Measurements from ENCODE around the gene EIF3F. TPM values are rescaled to one million over a fixed set of nuclear protein-coding genes. Genes with fewer than 3 reads are reported as not detected.

Gene EIF3F
- total and polyA plus RNA-seq, 2 of the 13 experiments (the other 11 are each of a cell fraction or from before 2014, with no cell fraction given): 109 to 191 TPM

DNA sequence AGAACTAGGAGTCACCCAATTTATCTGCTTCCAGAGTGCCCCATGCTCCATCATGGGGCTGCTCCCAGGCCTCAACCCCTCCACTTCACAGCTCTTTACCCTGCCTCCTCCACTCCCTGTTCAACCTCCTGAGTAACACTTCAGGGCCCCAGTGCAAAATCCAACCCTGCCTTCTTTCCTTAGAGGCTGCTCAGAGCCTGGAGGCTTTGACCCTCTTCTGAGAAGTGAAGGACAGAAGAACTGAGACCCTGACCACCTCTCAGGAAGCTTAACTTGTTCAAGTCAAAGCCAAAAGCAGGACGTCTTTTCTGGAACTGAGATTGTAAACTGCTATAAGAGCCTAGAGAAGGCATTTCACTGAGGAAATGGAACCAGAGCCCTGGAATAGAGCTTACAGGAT is 15.5 kb downstream of the EIF3F start:
- ChIA-PET CTCF (ENCODE audit: low intra/inter-chr PET ratio, low total read pairs) (no interaction called here), POLR2A (no interaction called here)
- no peak overlapping the region for H3K9ac ChIP-seq (ENCODE audit: insufficient read depth, low read depth, low read length)
- H3K27ac ChIP-seq (ENCODE audit: extremely low read length, insufficient read depth, low read length): no peak overlapping the region
- H3K9me3 ChIP-seq (ENCODE audit: low read length): no peaks in the 10 kb centered on the region
- H3K4me2 ChIP-seq (ENCODE audit: low read depth, low read length): no peak overlapping the region
- H3K79me2 ChIP-seq (ENCODE audit: insufficient read depth, low read length): no peaks in the 10 kb centered on the region
- peaks cover 13% of the 10 kb centered on the region for H3K4me1 ChIP-seq (ENCODE audit: insufficient read depth, low read length)
- H3K4me3 ChIP-seq (replicated peaks in 1 of 3; ENCODE audit: insufficient read depth in 1 of 3, low read depth in 2 of 3, low read length in 3 of 3): no peak overlapping the region
- WGBS (ENCODE audit: low lambda C conversion rate): 88% methylated on average over 1 of the region's 1 CpG
- no peak for FAIRE-seq
- H3K36me3 ChIP-seq (replicated peaks in 1 of 2; ENCODE audit: control insufficient read depth in 1 of 2, insufficient read depth in 2 of 2, low read length in 2 of 2): peaks cover 3 to 11% of the 10 kb centered on the region in 2 experiments; a peak in 3 of 5 replicates
- in situ Hi-C loops (cut with HindIII; ENCODE audit: extremely low pct_ligation_motif_present, low pct_unique_long_range_greater_than_20kb) (loop anchor here (10.0 kb wide), 2 partner anchors 92 to 262 kb away; partner anchors contain the start of gene LMO1), intact Hi-C loops (cut with micrococcal nuclease; ENCODE audit: unreplicated experiment) (no loop called here)
- H4K20me1 ChIP-seq (ENCODE audit: insufficient read depth, low read length): no peaks in the 10 kb centered on the region
- no TSS peak for BruUV-seq (replicated peaks)
- TF ChIP-seq ZNF354B (CRISPR knock-in tag; IDR thresholded peaks at IDR 0.05): no peak
- TF ChIP-seq, protein P1, sequence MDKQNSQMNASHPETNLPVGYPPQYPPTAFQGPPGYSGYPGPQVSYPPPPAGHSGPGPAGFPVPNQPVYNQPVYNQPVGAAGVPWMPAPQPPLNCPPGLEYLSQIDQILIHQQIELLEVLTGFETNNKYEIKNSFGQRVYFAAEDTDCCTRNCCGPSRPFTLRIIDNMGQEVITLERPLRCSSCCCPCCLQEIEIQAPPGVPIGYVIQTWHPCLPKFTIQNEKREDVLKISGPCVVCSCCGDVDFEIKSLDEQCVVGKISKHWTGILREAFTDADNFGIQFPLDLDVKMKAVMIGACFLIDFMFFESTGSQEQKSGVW (CRISPR knock-in tag; IDR thresholded peaks at IDR 0.05; ENCODE audit: borderline replicate concordance): no peak
- H3K27me3 ChIP-seq (ENCODE audit: control insufficient read depth in 1 of 2, insufficient read depth in 2 of 2, low read length in 2 of 2): no peaks in the 10 kb centered on the region
- ATAC-seq: no peak; the same call in 2 of the 3 replicates
- no peak for DNase-seq (ENCODE audit: low spot score)
- no peak overlapping the region for H2AFZ ChIP-seq (ENCODE audit: low read length)

DNA sequence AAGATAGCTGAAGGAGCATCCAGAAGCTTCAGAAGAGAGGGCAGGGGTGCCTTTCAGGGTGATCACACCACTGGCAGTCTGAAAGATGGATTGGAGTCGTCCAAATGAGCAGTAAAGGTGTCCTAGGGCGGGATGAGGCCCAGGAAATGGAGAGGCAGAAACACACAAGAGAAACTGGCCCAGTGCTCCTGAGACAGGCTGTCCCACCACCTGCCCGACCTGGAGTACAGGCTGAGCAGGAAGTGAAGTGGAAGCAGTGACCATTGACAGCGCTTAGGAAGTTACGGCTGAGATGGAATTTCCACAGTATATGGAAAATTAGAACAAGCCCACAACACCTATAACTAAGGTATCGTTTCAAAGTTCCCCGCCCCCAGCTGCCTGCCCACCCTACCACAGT is 16.1 kb downstream of the EIF3F start:
- ATAC-seq (peak; percentile 14; the same call in 2 of the 3 replicates), FAIRE-seq (no peak), DNase-seq (ENCODE audit: low spot score) (no peak)
- no peaks in the 10 kb centered on the region for H3K27me3 ChIP-seq (ENCODE audit: control insufficient read depth in 1 of 2, insufficient read depth in 2 of 2, low read length in 2 of 2)
- TF ChIP-seq MATR3 (CRISPR knock-in tag; IDR thresholded peaks at IDR 0.05): no peak
- no peak for TF ChIP-seq SAP130 (CRISPR knock-in tag; IDR thresholded peaks at IDR 0.05; ENCODE audit: low read depth)
- 0 out of 2 replicates have a peak, but pooled peaks have one; percentile 20 for TF ChIP-seq POLR2G (IDR thresholded peaks at IDR 0.05; ENCODE audit: low read depth, low read length)
- CTCF ChIA-PET (ENCODE audit: low intra/inter-chr PET ratio, low total read pairs): no interaction called here
- POLR2A ChIA-PET: no interaction called here
- peaks cover 3 to 6% of the 10 kb centered on the region in 2 experiments; a peak in 3 of 5 replicates for H3K36me3 ChIP-seq (replicated peaks in 1 of 2; ENCODE audit: control insufficient read depth in 1 of 2, insufficient read depth in 2 of 2, low read length in 2 of 2)
- no peaks in the 10 kb centered on the region for H3K79me2 ChIP-seq (ENCODE audit: insufficient read depth, low read length)
- no peak overlapping the region for H3K27ac ChIP-seq (ENCODE audit: extremely low read length, insufficient read depth, low read length)
- in situ Hi-C loops (cut with HindIII; ENCODE audit: extremely low pct_ligation_motif_present, low pct_unique_long_range_greater_than_20kb): loop anchor here (10.0 kb wide), 2 partner anchors 92 to 262 kb away; partner anchors contain the start of gene LMO1
- no peaks in the 10 kb centered on the region for H3K9me3 ChIP-seq (ENCODE audit: low read length)
- H2AFZ ChIP-seq (ENCODE audit: low read length): no peak overlapping the region
- intact Hi-C loops (cut with micrococcal nuclease; ENCODE audit: unreplicated experiment): no loop called here
- H3K4me1 ChIP-seq (ENCODE audit: insufficient read depth, low read length): peaks cover 13% of the 10 kb centered on the region
- WGBS (ENCODE audit: low lambda C conversion rate): 64% methylated on average over 7 of the region's 7 CpGs
- no peak overlapping the region for H3K4me2 ChIP-seq (ENCODE audit: low read depth, low read length)
- H3K4me3 ChIP-seq (replicated peaks in 1 of 3; ENCODE audit: insufficient read depth in 1 of 3, low read depth in 2 of 3, low read length in 3 of 3): no peak overlapping the region
- H4K20me1 ChIP-seq (ENCODE audit: insufficient read depth, low read length): no peaks in the 10 kb centered on the region
- no TSS peak for BruUV-seq (replicated peaks)
- H3K9ac ChIP-seq (ENCODE audit: insufficient read depth, low read depth, low read length): no peak overlapping the region

All from HepG2 (cell line).